Tracheal epithelial cell (primary cell): Measurements from ENCODE around the gene PEX7. TPM values are rescaled to one million over a fixed set of nuclear protein-coding genes. Genes with fewer than 3 reads are reported as not detected.

Experiments
- total RNA-seq: library from RNA; depleted of rRNA; stranded (reverse); fragments of >200 nt; gene quantifications from 2 replicates; pipeline ENCODE4 v1.2.1, GENCODE V29; 2014

Gene PEX7, protein sequence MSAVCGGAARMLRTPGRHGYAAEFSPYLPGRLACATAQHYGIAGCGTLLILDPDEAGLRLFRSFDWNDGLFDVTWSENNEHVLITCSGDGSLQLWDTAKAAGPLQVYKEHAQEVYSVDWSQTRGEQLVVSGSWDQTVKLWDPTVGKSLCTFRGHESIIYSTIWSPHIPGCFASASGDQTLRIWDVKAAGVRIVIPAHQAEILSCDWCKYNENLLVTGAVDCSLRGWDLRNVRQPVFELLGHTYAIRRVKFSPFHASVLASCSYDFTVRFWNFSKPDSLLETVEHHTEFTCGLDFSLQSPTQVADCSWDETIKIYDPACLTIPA
- 15.9 and 22.6 TPM in 2 replicates for total RNA-seq

DNA sequence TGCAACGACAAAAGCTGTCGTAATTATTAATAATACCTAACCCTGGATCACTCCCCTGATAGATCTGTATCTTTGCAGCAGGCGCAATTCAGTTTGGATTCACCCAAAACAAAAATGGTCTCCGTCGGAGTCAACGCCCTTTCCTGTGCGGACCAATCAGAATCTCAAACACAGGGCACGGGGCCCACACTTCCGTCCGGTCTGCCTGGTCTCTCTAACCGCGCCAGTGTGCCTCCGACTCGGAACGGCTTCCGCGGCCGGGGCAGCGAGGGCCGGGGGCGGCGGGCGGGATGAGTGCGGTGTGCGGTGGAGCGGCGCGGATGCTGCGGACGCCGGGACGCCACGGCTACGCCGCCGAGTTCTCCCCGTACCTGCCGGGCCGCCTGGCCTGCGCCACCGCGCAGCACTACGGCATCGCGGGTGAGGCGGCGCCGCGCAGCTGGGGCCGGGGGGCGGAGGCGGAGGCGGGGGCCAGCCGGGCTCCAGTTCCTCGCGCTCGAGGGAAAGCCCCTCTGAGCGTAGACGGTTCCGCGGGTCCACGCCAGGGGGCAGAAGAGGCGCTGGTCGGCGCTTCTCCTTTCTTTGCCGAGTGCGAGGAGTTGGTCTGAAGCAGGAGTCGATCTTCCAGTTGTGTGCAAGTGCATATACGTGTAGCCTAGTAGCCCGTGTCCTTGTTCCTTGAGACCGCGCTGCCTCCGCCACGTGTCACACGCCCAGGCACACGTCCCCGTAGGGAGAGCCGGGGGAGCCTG is at the start of gene PEX7:
TSS of gene PEX7 (plus strand) at position 217 of the 752 bp plus-strand sequence. CDS start at position 291, 74 bp downstream.

DNA sequence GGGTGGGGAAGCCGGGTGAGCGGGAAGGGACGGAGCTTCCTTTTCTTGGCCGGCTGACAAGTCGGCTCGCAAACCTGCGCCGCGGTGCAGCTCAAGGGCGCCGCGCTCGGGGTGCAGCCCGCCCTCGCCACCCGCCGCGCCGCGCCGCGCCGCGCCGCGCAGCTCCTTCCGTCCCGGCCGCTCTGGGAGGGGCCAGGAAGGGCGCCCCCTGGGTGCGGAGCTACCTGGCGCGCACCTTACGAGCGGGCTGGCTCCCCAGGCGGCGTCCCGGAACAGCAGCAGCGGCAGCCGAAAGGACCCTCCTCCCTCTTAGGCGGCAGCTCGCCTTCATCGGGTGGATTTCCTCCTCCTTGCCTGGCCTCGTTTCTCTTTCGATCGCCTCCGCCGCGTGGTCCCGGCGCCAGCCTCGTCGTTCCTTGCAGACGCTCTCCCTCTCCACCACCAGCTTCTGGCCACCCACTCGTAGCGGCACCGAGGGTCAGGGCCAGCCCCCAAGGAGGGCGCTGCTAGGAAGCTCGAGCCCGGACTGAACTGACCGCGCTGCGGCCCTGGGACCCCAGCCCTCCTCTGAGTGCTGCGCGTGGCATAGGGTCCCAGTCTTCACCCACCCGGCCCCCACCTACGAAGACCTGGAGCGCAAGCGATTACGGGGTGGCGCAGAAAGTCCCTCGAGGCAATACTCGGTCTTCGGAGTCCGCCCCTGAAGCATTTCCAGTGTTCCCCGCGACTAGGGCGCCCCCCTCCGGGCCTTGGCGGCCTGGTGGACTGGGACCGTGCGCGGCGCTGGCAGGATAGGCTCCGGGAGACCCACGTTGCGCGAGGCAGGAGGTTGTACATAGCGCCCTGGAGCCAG is 29.8 kb upstream of the PEX7 start, which contains the start of gene MAP3K5:
TSS of gene MAP3K5 (minus strand) at position 68 of the 853 bp plus-strand sequence. CDS start 320 bp downstream, outside the sequence.

DNA sequence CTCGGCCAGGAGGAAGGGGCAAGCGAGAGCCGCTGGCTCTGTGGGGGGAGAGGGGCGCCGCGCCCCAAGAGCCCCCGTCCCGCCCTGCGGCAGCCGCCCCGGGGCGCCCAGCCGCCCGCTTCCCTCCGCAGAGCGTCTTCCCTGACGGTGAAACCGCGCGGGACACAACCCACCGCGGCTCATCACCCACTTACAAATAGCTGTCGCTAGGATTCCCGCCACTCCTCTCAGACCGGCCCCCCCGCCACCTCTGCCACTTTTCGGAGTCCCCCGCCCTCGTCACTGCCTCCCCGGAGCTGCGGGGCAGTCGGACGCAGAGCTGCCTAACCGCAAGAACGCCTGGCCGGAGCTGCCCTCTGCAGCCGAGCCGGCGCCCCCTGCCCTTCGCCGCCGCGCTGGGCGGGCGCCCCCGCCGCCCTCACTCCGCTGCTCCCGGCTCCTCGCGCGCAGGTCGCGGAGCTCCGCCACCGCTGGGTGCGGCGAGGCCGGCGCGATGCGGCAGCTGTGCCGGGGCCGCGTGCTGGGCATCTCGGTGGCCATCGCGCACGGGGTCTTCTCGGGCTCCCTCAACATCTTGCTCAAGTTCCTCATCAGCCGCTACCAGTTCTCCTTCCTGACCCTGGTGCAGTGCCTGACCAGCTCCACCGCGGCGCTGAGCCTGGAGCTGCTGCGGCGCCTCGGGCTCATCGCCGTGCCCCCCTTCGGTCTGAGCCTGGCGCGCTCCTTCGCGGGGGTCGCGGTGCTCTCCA is 99.7 kb downstream of the PEX7 start, which contains the start of gene SLC35D3:
TSS of gene SLC35D3 (plus strand) at position 366 of the 749 bp plus-strand sequence. CDS start at position 494, 128 bp downstream.

Other genes with a start within 250 kb of the PEX7 start
- 7.5 and 14.9 TPM in 2 replicates for gene MAP3K5, start 30.1 kb upstream of the PEX7 start, total RNA-seq
- under 0.01 TPM in 1 of 2 replicates, not detected in the other for gene SLC35D3, start 99.7 kb downstream of the PEX7 start, total RNA-seq
- 2.9 and 17.1 TPM in 2 replicates for gene IL20RA, start 222.4 kb downstream of the PEX7 start, total RNA-seq